ENCODE data around the gene KCNK16. TPM values are rescaled to one million over a fixed set of nuclear protein-coding genes. Genes with fewer than 3 reads are reported as not detected.

Gene KCNK16
- total RNA-seq, 4 donors from 2014 or later = 0.88 TPM; not detected in 3

GRCh38 chr6:39307462-39307861, 15.0 kb downstream of the KCNK16 start:
- intact Hi-C loops (cut with DNase I) = loop anchor here (5.0 kb wide), 1 partner anchor 435 kb away; no protein-coding TSS in a partner anchor
- 85 to 86% methylated on average over 3 of the region's 3 CpGs for WGBS, 2 donors
- TF ChIP-seq POLR2A (IDR thresholded peaks at IDR 0.05) (no peak), CTCF (IDR thresholded peaks at IDR 0.05) (no peak)
- no peak for DNase-seq
- Histone ChIP-seq H3K4me3 (replicated peaks in 1 of 3) (no peak overlapping the region), H3K4me1 (peaks cover 0 to 7% of the 10 kb centered on the region in 2 donors), H3K27ac (no peak overlapping the region), H3K9me3 (no peaks in the 10 kb centered on the region), H3K36me3 (no peaks in the 10 kb centered on the region), H3K27me3 (no peaks in the 10 kb centered on the region)

GRCh38 chr6:39304951-39305350, 17.6 kb downstream of the KCNK16 start:
- H3K27ac ChIP-seq = no peak overlapping the region
- H3K4me1 ChIP-seq = peaks cover 0 to 7% of the 10 kb centered on the region in 2 donors
- intact Hi-C loops (cut with DNase I) = loop anchor here (2.0 to 5.0 kb wide), 3 partner anchors 73 to 433 kb away; no protein-coding TSS in a partner anchor

GRCh38 chr6:39303425-39304153, 18.9 kb downstream of the KCNK16 start:
- no peak for DNase-seq
- no peak overlapping the region for H3K4me3 ChIP-seq (replicated peaks in 1 of 3)
- intact Hi-C loops (cut with DNase I) = loop anchor here (2.0 to 5.0 kb wide), 2 partner anchors 71 to 137 kb away; no protein-coding TSS in a partner anchor

More at GRCh38 chr6:39304951-39305350, 17.6 kb downstream of the KCNK16 start:
- Histone ChIP-seq H3K27me3 (no peaks in the 10 kb centered on the region), H3K36me3 (no peaks in the 10 kb centered on the region), H3K9me3 (no peaks in the 10 kb centered on the region), H3K4me3 (replicated peaks in 1 of 3) (no peak overlapping the region)
- TF ChIP-seq CTCF (IDR thresholded peaks at IDR 0.05) = no peak
- TF ChIP-seq POLR2A (IDR thresholded peaks at IDR 0.05) = no peak
- DNase-seq = no peak

GRCh38 chr6:39302669-39303424, 19.7 kb downstream of the KCNK16 start:
- intact Hi-C loops (cut with DNase I) = loop anchor here (5.0 kb wide), 1 partner anchor 71 kb away; no protein-coding TSS in a partner anchor
- peak; percentile 88 to 91 for DNase-seq
- TF ChIP-seq CTCF (IDR thresholded peaks at IDR 0.05) (peak; percentile 73 to 97 (median 92)), POLR2A (IDR thresholded peaks at IDR 0.05) (no peak)
- H3K36me3 ChIP-seq = no peaks in the 10 kb centered on the region
- H3K9me3 ChIP-seq = no peaks in the 10 kb centered on the region
- H3K4me3 ChIP-seq (replicated peaks in 1 of 3) = no peak overlapping the region
- 11 to 14% methylated on average over 6 to 9 of the region's 11 CpGs for WGBS, 2 donors
- no peaks in the 10 kb centered on the region for H3K27me3 ChIP-seq
- no peak overlapping the region for H3K27ac ChIP-seq
- H3K4me1 ChIP-seq = peaks cover 0 to 7% of the 10 kb centered on the region in 2 donors

More at GRCh38 chr6:39303425-39304153, 18.9 kb downstream of the KCNK16 start:
- 86 to 89% methylated on average over 25 to 30 of the region's 30 CpGs for WGBS, 2 donors
- Histone ChIP-seq H3K27ac (no peak overlapping the region), H3K9me3 (no peaks in the 10 kb centered on the region), H3K27me3 (no peaks in the 10 kb centered on the region), H3K4me1 (peaks cover 0 to 7% of the 10 kb centered on the region in 2 donors), H3K36me3 (no peaks in the 10 kb centered on the region)
- TF ChIP-seq CTCF (IDR thresholded peaks at IDR 0.05) = no peak
- TF ChIP-seq POLR2A (IDR thresholded peaks at IDR 0.05) = no peak
